ENCODE measurements around the gene SLC2A4RG. TPM values are rescaled to one million over a fixed set of nuclear protein-coding genes. Genes with fewer than 3 reads are reported as not detected.

The SLC2A4RG gene
- total and polyA plus RNA-seq, 2 of the 13 experiments (the other 11 are each of a cell fraction or from before 2014, with no cell fraction given), result 91.4 to 95.9 TPM

GRCh38 chr20:63737695-63737944, 2.0 kb upstream of the SLC2A4RG start (continued):
- TF ChIP-seq TCF7L2 (IDR thresholded peaks at IDR 0.05; ENCODE audit: low read depth, low read length), result no peak
- 0 out of 2 replicates have a peak, but pooled peaks have one; percentile 5 for TF ChIP-seq ZNF292 (CRISPR knock-in tag; IDR thresholded peaks at IDR 0.05; ENCODE audit: borderline replicate concordance, low read depth)
- no peak for TF ChIP-seq GPN1 (CRISPR knock-in tag; IDR thresholded peaks at IDR 0.05; ENCODE audit: borderline replicate concordance)
- TF ChIP-seq ELK4 (CRISPR knock-in tag; IDR thresholded peaks at IDR 0.05; ENCODE audit: borderline replicate concordance), result no peak
- TF ChIP-seq ZNF776 (CRISPR knock-in tag; IDR thresholded peaks at IDR 0.05), result 0 out of 2 replicates have a peak, but pooled peaks have one; percentile 2

- H3K27me3 ChIP-seq (ENCODE audit: control insufficient read depth in 1 of 2, insufficient read depth in 2 of 2, low read length in 2 of 2), result no peaks in the 10 kb centered on the region
- H2AFZ ChIP-seq (ENCODE audit: low read length), result no peak overlapping the region
- H3K4me2 ChIP-seq (ENCODE audit: low read depth, low read length), result peak overlapping the region; percentile 90
- peaks cover 27% of the 10 kb centered on the region for H3K79me2 ChIP-seq (ENCODE audit: insufficient read depth, low read length)
- TSS peak; percentile 72 for BruUV-seq (replicated peaks)
- under 1% methylated on average over 21 of the region's 43 CpGs for WGBS (ENCODE audit: low lambda C conversion rate)
- H3K36me3 ChIP-seq (replicated peaks in 1 of 2; ENCODE audit: control insufficient read depth in 1 of 2, insufficient read depth in 2 of 2, low read length in 2 of 2), result peaks cover 31 to 38% of the 10 kb centered on the region in 2 experiments
- POLR2A ChIA-PET, result interaction anchor here (0.5 to 7.3 kb wide), 30 partner anchors 11 to 1671 kb away, joined by 3 to 190 read pairs (median 4); partner anchors contain the start of genes ARFRP1, C20orf204, GMEB2 and RTEL1
- no peak for FAIRE-seq
- peak; percentile 90 for DNase-seq (ENCODE audit: low spot score)
- H4K20me1 ChIP-seq (ENCODE audit: insufficient read depth, low read length), result no peaks in the 10 kb centered on the region
- intact Hi-C loops (cut with micrococcal nuclease; ENCODE audit: unreplicated experiment), result loop anchor here (5.0 kb wide), 1 partner anchor 201 kb away; the partner anchor contains the start of gene PTK6
- peak overlapping the region; percentile 87 for H3K9ac ChIP-seq (ENCODE audit: insufficient read depth, low read depth, low read length)
- peak; percentile 55 for ATAC-seq
- in situ Hi-C loops (cut with HindIII; ENCODE audit: extremely low pct_ligation_motif_present, low pct_unique_long_range_greater_than_20kb), result no loop called here
- peaks cover 60% of the 10 kb centered on the region for H3K4me1 ChIP-seq (ENCODE audit: insufficient read depth, low read length)
- CTCF ChIA-PET (ENCODE audit: low intra/inter-chr PET ratio, low total read pairs), result interaction anchor here (2.5 kb wide), 1 partner anchor 31 kb away, joined by 8 read pairs; the partner anchor contains the start of genes ARFRP1 and ZGPAT
- H3K9me3 ChIP-seq (ENCODE audit: low read length), result no peaks in the 10 kb centered on the region
- peak overlapping the region; percentile 93 for H3K27ac ChIP-seq (ENCODE audit: extremely low read length, insufficient read depth, low read length)
- H3K4me3 ChIP-seq (replicated peaks in 1 of 3; ENCODE audit: insufficient read depth in 1 of 3, low read depth in 2 of 3, low read length in 3 of 3), result peak overlapping the region; percentile 74 to 93 (median 85)
- TF ChIP-seq ZBTB25 (CRISPR knock-in tag; IDR thresholded peaks at IDR 0.05) (no peak; the same call in 1 of the 2 replicates), TERF1 (CRISPR knock-in tag; IDR thresholded peaks at IDR 0.05) (no peak), ZFYVE20 (CRISPR knock-in tag; IDR thresholded peaks at IDR 0.05; ENCODE audit: borderline replicate concordance, low read depth) (0 out of 2 replicates have a peak, but pooled peaks have one; percentile 51), SIX1 (CRISPR knock-in tag; IDR thresholded peaks at IDR 0.05; ENCODE audit: borderline replicate concordance) (no peak), ZBTB33 (CRISPR knock-in tag; IDR thresholded peaks at IDR 0.05) (peak; percentile 62), MAFK (conservative IDR thresholded peaks at IDR 0.05 in 1 of 2, IDR thresholded peaks at IDR 0.05 in 1 of 2; ENCODE audit: low read length in 2 of 2) (no peak), CTCF (CRISPR knock-in tag; IDR thresholded peaks at IDR 0.05) (peak; percentile 66), JDP2 (CRISPR knock-in tag; IDR thresholded peaks at IDR 0.05; ENCODE audit: borderline replicate concordance) (peak; percentile 87), POGZ (CRISPR knock-in tag; IDR thresholded peaks at IDR 0.05) (peak; percentile 22; the same call in 1 of the 2 replicates)
These were observed 1.5 kb upstream of the SLC2A4RG start for GRCh38 chr20:63737945-63738686.

All from HepG2 (cell line).